NCI-H82 (cell line): ENCODE results near the gene FIBCD1.

Experiments
- DNase-seq: peaks from one replicate; lab custom pipeline; 2025; lab: John Stamatoyannopoulos, UW

Gene FIBCD1

GRCh38 chr9:130857864-130858738 lies 80.9 kb downstream of the FIBCD1 start:
- DNase-seq: no peak

- DNase-seq: no peak
Observed at GRCh38 chr9:130856474-130856873, 82.6 kb downstream of the FIBCD1 start.

- DNase-seq: no peak
Observed at GRCh38 chr9:130854835-130855234, 84.2 kb downstream of the FIBCD1 start.

- DNase-seq: no peak
Observed at GRCh38 chr9:130854092-130854491, 85.0 kb downstream of the FIBCD1 start.

GRCh38 chr9:130852801-130853200 lies 86.2 kb downstream of the FIBCD1 start:
- no peak for DNase-seq
